ENCODE measurements around the gene ENPP3. TPM values are rescaled to one million over a fixed set of nuclear protein-coding genes. Genes with fewer than 3 reads are reported as not detected.

The ENPP3 gene
- total and polyA plus RNA-seq, 10 donors = 0.23 to 1.3 (median 0.54) TPM

GRCh38 chr6:131654326-131654725 lies 17.2 kb downstream of the ENPP3 start:
- no peak overlapping the region for H3K4me3 ChIP-seq
- 83 to 93% (median 88%) methylated on average over 3 of the region's 3 CpGs for WGBS, 5 donors
- no peak for DNase-seq
- H3K27me3 ChIP-seq (replicated peaks in 1 of 7) = no peaks in the 10 kb centered on the region
- no peak for TF ChIP-seq CTCF (IDR thresholded peaks at IDR 0.05 in 8 of 11, conservative IDR thresholded peaks at IDR 0.05 in 3 of 11)
- TF ChIP-seq POLR2AphosphoS5 (IDR thresholded peaks at IDR 0.05) = no peak
- TF ChIP-seq POLR2A (IDR thresholded peaks at IDR 0.05) = no peak
- H3K27ac ChIP-seq = no peak overlapping the region
- intact Hi-C loops (cut with DNase I; ENCODE audit: low total_unique reads) = no loop called here
- H3K4me1 ChIP-seq = no peaks in the 10 kb centered on the region
- no peaks in the 10 kb centered on the region for H3K9me3 ChIP-seq
- H3K36me3 ChIP-seq = no peaks in the 10 kb centered on the region

- no peak overlapping the region for H3K4me3 ChIP-seq
Measured at GRCh38 chr6:131655387-131655786, 18.3 kb downstream of the ENPP3 start.

GRCh38 chr6:131655951-131656350 lies 18.8 kb downstream of the ENPP3 start:
- Histone ChIP-seq H3K4me1 (no peaks in the 10 kb centered on the region), H3K4me3 (no peak overlapping the region), H3K27ac (no peak overlapping the region), H3K9me3 (no peaks in the 10 kb centered on the region), H3K36me3 (no peaks in the 10 kb centered on the region), H3K27me3 (replicated peaks in 1 of 7) (no peaks in the 10 kb centered on the region)
- intact Hi-C loops (cut with DNase I; ENCODE audit: low total_unique reads) = no loop called here
- WGBS, 5 donors = 91 to 95% (median 94%) methylated on average over 2 of the region's 2 CpGs
- no peak for TF ChIP-seq POLR2AphosphoS5 (IDR thresholded peaks at IDR 0.05)
- TF ChIP-seq CTCF (IDR thresholded peaks at IDR 0.05 in 8 of 11, conservative IDR thresholded peaks at IDR 0.05 in 3 of 11) = no peak
- no peak for TF ChIP-seq POLR2A (IDR thresholded peaks at IDR 0.05)
- no peak for DNase-seq

More at GRCh38 chr6:131655387-131655786, 18.3 kb downstream of the ENPP3 start:
- Histone ChIP-seq H3K27me3 (replicated peaks in 1 of 7) (no peaks in the 10 kb centered on the region), H3K4me1 (no peaks in the 10 kb centered on the region), H3K27ac (no peak overlapping the region), H3K36me3 (no peaks in the 10 kb centered on the region), H3K9me3 (no peaks in the 10 kb centered on the region)
- intact Hi-C loops (cut with DNase I; ENCODE audit: low total_unique reads) = no loop called here
- DNase-seq = no peak
- TF ChIP-seq POLR2A (IDR thresholded peaks at IDR 0.05) = no peak
- TF ChIP-seq CTCF (IDR thresholded peaks at IDR 0.05 in 8 of 11, conservative IDR thresholded peaks at IDR 0.05 in 3 of 11) = no peak
- no peak for TF ChIP-seq POLR2AphosphoS5 (IDR thresholded peaks at IDR 0.05)
- 87 to 95% (median 90%) methylated on average over 3 of the region's 3 CpGs for WGBS, 5 donors

GRCh38 chr6:131656667-131657066 lies 19.6 kb downstream of the ENPP3 start:
- intact Hi-C loops (cut with DNase I; ENCODE audit: low total_unique reads) = no loop called here
- H3K9me3 ChIP-seq = no peaks in the 10 kb centered on the region
- no peaks in the 10 kb centered on the region for H3K36me3 ChIP-seq
- TF ChIP-seq POLR2AphosphoS5 (IDR thresholded peaks at IDR 0.05) (no peak), CTCF (IDR thresholded peaks at IDR 0.05 in 8 of 11, conservative IDR thresholded peaks at IDR 0.05 in 3 of 11) (no peak), POLR2A (IDR thresholded peaks at IDR 0.05) (no peak)
- H3K27me3 ChIP-seq (replicated peaks in 1 of 7) = no peaks in the 10 kb centered on the region
- WGBS, 5 donors = 85 to 89% (median 87%) methylated on average over 3 of the region's 3 CpGs
- no peak overlapping the region for H3K4me3 ChIP-seq
- H3K4me1 ChIP-seq = no peaks in the 10 kb centered on the region
- H3K27ac ChIP-seq = no peak overlapping the region
- DNase-seq = no peak
